GM21423 (cell line): ENCODE data around the gene STK32A.
A peak's percentile ranks its signal among the peaks of the same experiment; 100 is the strongest.

Source experiments
- ATAC-seq: cut with Tn5 transposase; IDR thresholded peaks from one replicate; pipeline ENCODE4 v1.9.1; 2021; ENCODE audit warnings: mild to moderate bottlenecking, moderate library complexity; ENCODE audit not compliant: unreplicated experiment

Gene STK32A

GRCh38 chr5:147388184-147389108 is 153.6 kb downstream of the STK32A start:
- ATAC-seq, result no peak

- ATAC-seq, result no peak
These were observed 155.9 kb downstream of the STK32A start for GRCh38 chr5:147390654-147391225.

- peak; percentile 77 for ATAC-seq
These were observed 157.0 kb downstream of the STK32A start for GRCh38 chr5:147391781-147392180.

GRCh38 chr5:147393874-147394672 is 159.2 kb downstream of the STK32A start:
- no peak for ATAC-seq

GRCh38 chr5:147396070-147396823 is 161.4 kb downstream of the STK32A start:
- no peak for ATAC-seq

GRCh38 chr5:147397616-147398015 is 162.8 kb downstream of the STK32A start:
- ATAC-seq, result no peak

GRCh38 chr5:147398860-147399259 is 164.0 kb downstream of the STK32A start:
- ATAC-seq, result no peak

GRCh38 chr5:147400126-147400809 is 165.4 kb downstream of the STK32A start:
- no peak for ATAC-seq

- ATAC-seq, result no peak
These were observed 166.1 kb downstream of the STK32A start for GRCh38 chr5:147400881-147401280.

- ATAC-seq, result peak; percentile 95
These were observed 169.1 kb downstream of the STK32A start for GRCh38 chr5:147403651-147404640.

- no peak for ATAC-seq
These were observed 169.9 kb downstream of the STK32A start for GRCh38 chr5:147404706-147405105.

- ATAC-seq, result no peak
These were observed 171.8 kb downstream of the STK32A start for GRCh38 chr5:147406636-147407035.

GRCh38 chr5:147407094-147407681 is 172.4 kb downstream of the STK32A start:
- no peak for ATAC-seq

GRCh38 chr5:147408980-147409379 is 174.2 kb downstream of the STK32A start:
- ATAC-seq, result no peak

- ATAC-seq, result no peak
These were observed 175.9 kb downstream of the STK32A start for GRCh38 chr5:147410496-147411358.

- ATAC-seq, result no peak
These were observed 176.8 kb downstream of the STK32A start for GRCh38 chr5:147411359-147412319.
